GM12878 (cell line): ENCODE results near the gene BBS9. TPM values are rescaled to one million over a fixed set of nuclear protein-coding genes. Genes with fewer than 3 reads are reported as not detected.

Experiments used
- ATAC-seq: fragments of 200-7000 bp; cut with Tn5 transposase; 3 replicates; pipeline ENCODE4 v1.9.1; 2020; ENCODE audit warnings: mild to moderate bottlenecking, moderate library complexity
- BruUV-seq: library from RNA; stranded (reverse); fragments of 400-500 nt; replicated peaks from 2 replicates; lab custom pipeline; 2021; lab: Mats Ljungman, UMichigan
- CTCF ChIA-PET: fragments of 300-600 bp; sonication (Branson Sonifier 250); formaldehyde crosslinking; extraction: SDS; loops from one replicate; lab custom pipeline; 2021; ENCODE audit warnings: inconsistent platforms; lab: Yijun Ruan, JAX
- POLR2A ChIA-PET: fragments of 350-600 bp; formaldehyde crosslinking; extraction: SDS; loops from one replicate; lab custom pipeline; 2021; ENCODE audit warnings: inconsistent platforms; lab: Charles Lee
- RAD21 ChIA-PET: fragments of 300-600 bp; sonication (Branson Sonifier 250); formaldehyde crosslinking; loops from one replicate; lab custom pipeline; 2023; ENCODE audit warnings: antibody characterized with exemption; ENCODE audit not compliant: unreplicated experiment; lab: Charles Lee
- SMC1A ChIA-PET: fragments of 300-600 bp; sonication (Branson Sonifier 250); formaldehyde crosslinking; loops from one replicate; lab custom pipeline; 2023; ENCODE audit not compliant: unreplicated experiment, uncharacterized antibody; lab: Charles Lee
- DNase-seq: peaks from one replicate; pipeline ENCODE4 v3.0.0-alpha.2; 2011; ENCODE audit warnings: low read depth, low spot score
- FAIRE-seq: peaks from 3 replicates; lab custom pipeline; 2011; peaks lifted over from hg19 to GRCh38; lab: Jason Lieb, UNC
- H2AFZ ChIP-seq: 2 replicates; pipeline ENCODE4 v1.6.0; 2011; ENCODE audit warnings: low read depth, low read length, control low read depth; ENCODE audit not compliant: control insufficient read depth
- H3K27ac ChIP-seq: 2 replicates; pipeline ENCODE4 v1.5.1; 2011; ENCODE audit warnings: control low read depth; ENCODE audit not compliant: control insufficient read depth, insufficient read depth
- H3K27me3 ChIP-seq, 2 experiments: replicated peaks in 1 of 2; 2 replicates each; pipeline versions ENCODE4 v1.6.0 to v1.6.1; 2011; ENCODE audit warnings: low read length in 1 of 2; ENCODE audit not compliant: control insufficient read depth in 2 of 2, insufficient read depth in 2 of 2
- H3K36me3 ChIP-seq, 2 experiments: 2 replicates each; pipeline ENCODE4 v1.5.1; 2011; ENCODE audit warnings: low read length in 1 of 2; ENCODE audit not compliant: control insufficient read depth in 2 of 2, insufficient read depth in 2 of 2
- H3K4me1 ChIP-seq: 2 replicates; pipeline ENCODE4 v1.6.1; 2011; ENCODE audit warnings: mild to moderate bottlenecking, low read length, moderate library complexity, mixed read lengths; ENCODE audit not compliant: control insufficient read depth, insufficient read depth
- H3K4me2 ChIP-seq: 2 replicates; pipeline ENCODE4 v1.6.0; 2011; ENCODE audit warnings: control low read depth; ENCODE audit not compliant: control insufficient read depth, insufficient read depth
- H3K4me3 ChIP-seq: fragments of 200-600 bp; sonication (generic); 2 replicates; pipeline ENCODE4 v1.5.1; 2016
- H3K79me2 ChIP-seq: 2 replicates; pipeline ENCODE4 v1.6.0; 2011; ENCODE audit warnings: low read length; ENCODE audit not compliant: control insufficient read depth, insufficient read depth
- H3K9ac ChIP-seq: 2 replicates; pipeline ENCODE4 v1.8.0; 2011; ENCODE audit warnings: low read length, control low read depth, mixed read lengths; ENCODE audit not compliant: control insufficient read depth, insufficient read depth
- H3K9me3 ChIP-seq: replicated peaks from 3 replicates; pipeline ENCODE4 v1.5.1; 2011; ENCODE audit warnings: mild to moderate bottlenecking, low read length; ENCODE audit not compliant: control insufficient read depth, insufficient read depth
- H4K20me1 ChIP-seq: 2 replicates; pipeline ENCODE4 v1.6.0; 2011; ENCODE audit not compliant: control insufficient read depth, insufficient read depth
- CBFB ChIP-seq: IDR thresholded peaks from 2 replicates; pipeline ENCODE4 v1.6.1; 2016; ENCODE audit warnings: antibody characterized with exemption, low read depth
- CHD1 ChIP-seq: IDR thresholded peaks from 2 replicates; pipeline ENCODE4 v1.6.1; 2012; ENCODE audit warnings: low read depth, low read length, improper control_type of control experiment
- EZH2 ChIP-seq: IDR thresholded peaks from 2 replicates; pipeline ENCODE4 v1.6.1; 2012; ENCODE audit warnings: low read depth, mild to moderate bottlenecking, control low read depth, inconsistent platforms, low read length, borderline replicate concordance; ENCODE audit not compliant: control insufficient read depth
- IKZF2 ChIP-seq, 2 experiments: fragments of 450-650 bp; IDR thresholded peaks; 2 replicates each; pipeline ENCODE4 v1.6.1; 2017; ENCODE audit warnings: mild to moderate bottlenecking in 2 of 2, moderate library complexity in 2 of 2
- KLF5 ChIP-seq: fragments of 450-650 bp; IDR thresholded peaks from 2 replicates; pipeline ENCODE4 v1.6.1; 2014; ENCODE audit warnings: mild to moderate bottlenecking; ENCODE audit not compliant: partially characterized antibody
- MYC ChIP-seq: IDR thresholded peaks from 2 replicates; pipeline ENCODE4 v1.6.1; 2011; ENCODE audit warnings: mild to moderate bottlenecking, low read length, moderate library complexity, inconsistent platforms; ENCODE audit not compliant: insufficient read depth, insufficient replicate concordance, insufficient read length, severe bottlenecking
- NFIC ChIP-seq: IDR thresholded peaks from 2 replicates; pipeline ENCODE4 v1.6.1; 2012; ENCODE audit warnings: low read depth, mild to moderate bottlenecking, inconsistent platforms, low read length, moderate library complexity
- TAF1 ChIP-seq: IDR thresholded peaks from 2 replicates; pipeline ENCODE4 v1.6.1; 2011; ENCODE audit warnings: mild to moderate bottlenecking, low read depth, low read length, borderline replicate concordance
- WGBS: methylation state at CpG from one replicate; pipeline ENCODE4 v1.1.6; 2016; ENCODE audit warnings: low lambda C conversion rate; ENCODE audit not compliant: insufficient replicate concordance, insufficient coverage; ENCODE audit errors: missing lambda C conversion rate; 5-methylcytosine and 5-hydroxymethylcytosine counted together
- in situ Hi-C: fragments of 300-500 bp; cut with MboI; formaldehyde crosslinking; loops from 9 replicates; pipeline ENCODE4 v1.14.3; 2018; ENCODE audit warnings: mixed read lengths
- intact Hi-C: fragments of 100-400 bp; cut with micrococcal nuclease; formaldehyde crosslinking; loops from one replicate; pipeline ENCODE4 v1.14.2; 2022; ENCODE audit not compliant: unreplicated experiment
- polyA plus RNA-seq, 11 experiments: library from polyadenylated mRNA; depleted of rRNA in 4 of 11; unstranded in 6 of 11; stranded (reverse) in 5 of 11; fragments of >200 nt; fragmentation: Nextera tagmentation in 4 of 11; fragmentation: Illumina TruSeq in 1 of 11; extraction: Ambion mirVana in 4 of 11; extraction: Trizol in 1 of 11; gene quantifications; 1 replicate in 1 of 11; 2 replicates in 10 of 11; pipeline versions ENCODE4 v1.2.1 to v1.2.3, GENCODE V29; 2011 to 2016; ENCODE audit warnings: inconsistent platforms in 2 of 11, missing spikeins in 2 of 11, low read depth in 1 of 11
- total RNA-seq, 4 experiments: library from RNA; depleted of rRNA in 3 of 4; stranded (reverse); fragments of >200 nt in 3 of 4; fragmentation: Illumina TruSeq in 1 of 4; extraction: Trizol in 1 of 4; gene quantifications; 2 replicates each; pipeline versions ENCODE4 v1.2.1 to v1.2.3, GENCODE V29; 2013 to 2021
- TF ChIP-seq, protein P1 (sequence below): fragments of 450-650 bp; formaldehyde crosslinking; IDR thresholded peaks from 2 replicates; pipeline ENCODE4 v1.5.0; 2022; ENCODE audit warnings: mild to moderate bottlenecking, missing genetic modification characterization
- TF ChIP-seq, protein P2 (sequence below): fragments of 450-650 bp; formaldehyde crosslinking; IDR thresholded peaks from 2 replicates; pipeline ENCODE4 v1.4.0; 2022; ENCODE audit warnings: mild to moderate bottlenecking, moderate library complexity
- TF ChIP-seq, protein P3 (sequence below): IDR thresholded peaks from 2 replicates; pipeline ENCODE4 v1.6.1; 2012; ENCODE audit warnings: low read length, inconsistent platforms
- TF ChIP-seq, protein P4 (sequence below): IDR thresholded peaks from 2 replicates; pipeline ENCODE4 v1.6.1; 2012; ENCODE audit warnings: low read depth, low read length, improper control_type of control experiment
- TF ChIP-seq, protein P5 (sequence below): fragments of 450-650 bp; IDR thresholded peaks from 2 replicates; pipeline ENCODE4 v1.6.1; 2018; ENCODE audit warnings: borderline replicate concordance, mild to moderate bottlenecking; ENCODE audit not compliant: partially characterized antibody

The BBS9 gene
- total and polyA plus RNA-seq, 10 of the 15 experiments (the other 5 are each of a cell fraction or from before 2014, with no cell fraction given) = 1.2 to 5.6 (median 2.3) TPM

DNA sequence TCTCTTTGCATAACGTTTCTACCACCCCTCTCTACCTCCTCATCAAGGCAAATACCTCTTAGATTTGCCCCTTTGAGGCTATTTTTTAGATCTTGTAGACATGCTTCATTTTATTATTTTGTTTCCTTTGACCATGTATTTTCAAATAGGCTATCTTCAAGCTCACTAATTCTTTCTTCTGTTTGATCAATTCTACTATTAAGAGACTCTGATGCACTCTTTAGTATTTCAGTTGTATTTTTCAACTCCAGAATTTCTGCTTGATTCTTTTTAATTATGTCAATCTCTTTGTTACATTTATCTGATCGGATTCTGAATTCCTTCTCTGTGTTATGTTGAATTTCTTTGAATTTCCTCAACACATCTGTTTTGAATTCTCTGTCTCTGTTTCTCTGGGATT, 82.8 kb downstream of the BBS9 start:
- H3K27me3 ChIP-seq = no peaks in the 10 kb centered on the region
- H4K20me1 ChIP-seq = no peaks in the 10 kb centered on the region
- ChIA-PET POLR2A (no interaction called here), CTCF (no interaction called here), RAD21 (no interaction called here), SMC1A (no interaction called here)
- H3K79me2 ChIP-seq = no peaks in the 10 kb centered on the region
- DNase-seq (no peak), ATAC-seq (no peak), FAIRE-seq (no peak)
- no peaks in the 10 kb centered on the region for H3K36me3 ChIP-seq
- no peaks in the 10 kb centered on the region for H3K4me1 ChIP-seq
- in situ Hi-C loops (no loop called here), intact Hi-C loops (no loop called here)
- no TSS peak for BruUV-seq
- no peak overlapping the region for H3K9ac ChIP-seq
- WGBS = 16% methylated on average over 2 of the region's 2 CpGs
- no peak overlapping the region for H2AFZ ChIP-seq
- H3K27ac ChIP-seq = no peak overlapping the region
- no peak overlapping the region for H3K4me2 ChIP-seq
- no peak overlapping the region for H3K4me3 ChIP-seq
- H3K9me3 ChIP-seq = peaks cover 1% of the 10 kb centered on the region; the same call in 2 of the 3 replicates
- TF ChIP-seq EZH2 (no peak), IKZF2 (IDR thresholded peaks at IDR 0.05) (no peak), CHD1 (no peak), CBFB (no peak), KLF5 (no peak), TAF1 (no peak), MYC (no peak), NFIC (no peak)
- TF ChIP-seq, protein P1, sequence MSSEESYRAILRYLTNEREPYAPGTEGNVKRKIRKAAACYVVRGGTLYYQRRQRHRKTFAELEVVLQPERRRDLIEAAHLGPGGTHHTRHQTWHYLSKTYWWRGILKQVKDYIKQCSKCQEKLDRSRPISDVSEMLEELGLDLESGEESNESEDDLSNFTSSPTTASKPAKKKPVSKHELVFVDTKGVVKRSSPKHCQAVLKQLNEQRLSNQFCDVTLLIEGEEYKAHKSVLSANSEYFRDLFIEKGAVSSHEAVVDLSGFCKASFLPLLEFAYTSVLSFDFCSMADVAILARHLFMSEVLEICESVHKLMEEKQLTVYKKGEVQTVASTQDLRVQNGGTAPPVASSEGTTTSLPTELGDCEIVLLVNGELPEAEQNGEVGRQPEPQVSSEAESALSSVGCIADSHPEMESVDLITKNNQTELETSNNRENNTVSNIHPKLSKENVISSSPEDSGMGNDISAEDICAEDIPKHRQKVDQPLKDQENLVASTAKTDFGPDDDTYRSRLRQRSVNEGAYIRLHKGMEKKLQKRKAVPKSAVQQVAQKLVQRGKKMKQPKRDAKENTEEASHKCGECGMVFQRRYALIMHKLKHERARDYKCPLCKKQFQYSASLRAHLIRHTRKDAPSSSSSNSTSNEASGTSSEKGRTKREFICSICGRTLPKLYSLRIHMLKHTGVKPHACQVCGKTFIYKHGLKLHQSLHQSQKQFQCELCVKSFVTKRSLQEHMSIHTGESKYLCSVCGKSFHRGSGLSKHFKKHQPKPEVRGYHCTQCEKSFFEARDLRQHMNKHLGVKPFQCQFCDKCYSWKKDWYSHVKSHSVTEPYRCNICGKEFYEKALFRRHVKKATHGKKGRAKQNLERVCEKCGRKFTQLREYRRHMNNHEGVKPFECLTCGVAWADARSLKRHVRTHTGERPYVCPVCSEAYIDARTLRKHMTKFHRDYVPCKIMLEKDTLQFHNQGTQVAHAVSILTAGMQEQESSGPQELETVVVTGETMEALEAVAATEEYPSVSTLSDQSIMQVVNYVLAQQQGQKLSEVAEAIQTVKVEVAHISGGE (CRISPR knock-in tag) = no peak
- TF ChIP-seq, protein P2, sequence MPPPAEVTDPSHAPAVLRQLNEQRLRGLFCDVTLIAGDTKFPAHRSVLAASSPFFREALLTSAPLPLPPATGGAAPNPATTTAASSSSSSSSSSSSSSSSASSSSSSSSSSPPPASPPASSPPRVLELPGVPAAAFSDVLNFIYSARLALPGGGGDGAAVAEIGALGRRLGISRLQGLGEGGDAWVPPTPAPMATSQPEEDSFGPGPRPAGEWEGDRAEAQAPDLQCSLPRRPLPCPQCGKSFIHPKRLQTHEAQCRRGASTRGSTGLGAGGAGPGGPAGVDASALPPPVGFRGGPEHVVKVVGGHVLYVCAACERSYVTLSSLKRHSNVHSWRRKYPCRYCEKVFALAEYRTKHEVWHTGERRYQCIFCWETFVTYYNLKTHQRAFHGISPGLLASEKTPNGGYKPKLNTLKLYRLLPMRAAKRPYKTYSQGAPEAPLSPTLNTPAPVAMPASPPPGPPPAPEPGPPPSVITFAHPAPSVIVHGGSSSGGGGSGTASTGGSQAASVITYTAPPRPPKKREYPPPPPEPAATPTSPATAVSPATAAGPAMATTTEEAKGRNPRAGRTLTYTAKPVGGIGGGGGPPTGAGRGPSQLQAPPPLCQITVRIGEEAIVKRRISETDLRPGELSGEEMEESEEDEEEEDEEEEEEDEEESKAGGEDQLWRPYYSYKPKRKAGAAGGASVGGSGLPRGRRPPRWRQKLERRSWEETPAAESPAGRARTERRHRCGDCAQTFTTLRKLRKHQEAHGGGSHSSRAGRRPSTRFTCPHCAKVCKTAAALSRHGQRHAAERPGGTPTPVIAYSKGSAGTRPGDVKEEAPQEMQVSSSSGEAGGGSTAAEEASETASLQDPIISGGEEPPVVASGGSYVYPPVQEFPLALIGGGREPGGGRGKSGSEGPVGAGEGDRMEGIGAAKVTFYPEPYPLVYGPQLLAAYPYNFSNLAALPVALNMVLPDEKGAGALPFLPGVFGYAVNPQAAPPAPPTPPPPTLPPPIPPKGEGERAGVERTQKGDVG (CRISPR knock-in tag) = no peak
- TF ChIP-seq, protein P3, sequence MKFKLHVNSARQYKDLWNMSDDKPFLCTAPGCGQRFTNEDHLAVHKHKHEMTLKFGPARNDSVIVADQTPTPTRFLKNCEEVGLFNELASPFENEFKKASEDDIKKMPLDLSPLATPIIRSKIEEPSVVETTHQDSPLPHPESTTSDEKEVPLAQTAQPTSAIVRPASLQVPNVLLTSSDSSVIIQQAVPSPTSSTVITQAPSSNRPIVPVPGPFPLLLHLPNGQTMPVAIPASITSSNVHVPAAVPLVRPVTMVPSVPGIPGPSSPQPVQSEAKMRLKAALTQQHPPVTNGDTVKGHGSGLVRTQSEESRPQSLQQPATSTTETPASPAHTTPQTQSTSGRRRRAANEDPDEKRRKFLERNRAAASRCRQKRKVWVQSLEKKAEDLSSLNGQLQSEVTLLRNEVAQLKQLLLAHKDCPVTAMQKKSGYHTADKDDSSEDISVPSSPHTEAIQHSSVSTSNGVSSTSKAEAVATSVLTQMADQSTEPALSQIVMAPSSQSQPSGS = no peak
- TF ChIP-seq, protein P4, sequence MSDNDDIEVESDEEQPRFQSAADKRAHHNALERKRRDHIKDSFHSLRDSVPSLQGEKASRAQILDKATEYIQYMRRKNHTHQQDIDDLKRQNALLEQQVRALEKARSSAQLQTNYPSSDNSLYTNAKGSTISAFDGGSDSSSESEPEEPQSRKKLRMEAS = no peak
- TF ChIP-seq, protein P5, sequence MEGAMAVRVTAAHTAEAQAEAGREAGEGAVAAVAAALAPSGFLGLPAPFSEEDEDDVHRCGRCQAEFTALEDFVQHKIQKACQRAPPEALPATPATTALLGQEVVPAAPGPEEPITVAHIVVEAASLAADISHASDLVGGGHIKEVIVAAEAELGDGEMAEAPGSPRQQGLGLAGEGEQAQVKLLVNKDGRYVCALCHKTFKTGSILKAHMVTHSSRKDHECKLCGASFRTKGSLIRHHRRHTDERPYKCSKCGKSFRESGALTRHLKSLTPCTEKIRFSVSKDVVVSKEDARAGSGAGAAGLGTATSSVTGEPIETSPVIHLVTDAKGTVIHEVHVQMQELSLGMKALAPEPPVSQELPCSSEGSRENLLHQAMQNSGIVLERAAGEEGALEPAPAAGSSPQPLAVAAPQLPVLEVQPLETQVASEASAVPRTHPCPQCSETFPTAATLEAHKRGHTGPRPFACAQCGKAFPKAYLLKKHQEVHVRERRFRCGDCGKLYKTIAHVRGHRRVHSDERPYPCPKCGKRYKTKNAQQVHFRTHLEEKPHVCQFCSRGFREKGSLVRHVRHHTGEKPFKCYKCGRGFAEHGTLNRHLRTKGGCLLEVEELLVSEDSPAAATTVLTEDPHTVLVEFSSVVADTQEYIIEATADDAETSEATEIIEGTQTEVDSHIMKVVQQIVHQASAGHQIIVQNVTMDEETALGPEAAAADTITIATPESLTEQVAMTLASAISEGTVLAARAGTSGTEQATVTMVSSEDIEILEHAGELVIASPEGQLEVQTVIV = no peak
